Omental fat pad (tissue), 4 donors: ENCODE results near the gene GPR22. TPM values are rescaled to one million over a fixed set of nuclear protein-coding genes. Genes with fewer than 3 reads are reported as not detected.

Source experiments
- ATAC-seq: fragments of 150-250 bp; one replicate; pipeline ENCODE4 v1.9.1; 2016; ENCODE audit warnings: mild to moderate bottlenecking, moderate library complexity; ENCODE audit not compliant: low FRiP score
- DNase-seq: peaks from one replicate; pipeline ENCODE4 v3.0.0-alpha.2; 2019; ENCODE audit warnings: low spot score
- CTCF ChIP-seq, 3 donors: fragments of 450-650 bp; IDR thresholded peaks; one replicate each; pipeline ENCODE4 v1.5.1; 2016 to 2017; ENCODE audit warnings: antibody characterized with exemption in 3 of 3, mild to moderate bottlenecking in 3 of 3, moderate library complexity in 2 of 3
- small RNA-seq: library from RNA; depleted of rRNA; stranded (forward); fragments of <200 nt; gene quantifications from one replicate; pipeline ENCODE3, GENCODE V24; 2016
- total RNA-seq, 4 donors: library from RNA; depleted of rRNA; stranded (reverse); fragments of >200 nt; gene quantifications; one replicate each; pipeline ENCODE4 v1.1.0, GENCODE V29; 2016

The GPR22 gene
- total RNA-seq, 4 donors from 2014 or later = not detected

- no peak for ATAC-seq
- no peak for TF ChIP-seq CTCF (IDR thresholded peaks at IDR 0.05)
- DNase-seq = no peak
Measured at GRCh38 chr7:107503687-107504086, 33.8 kb downstream of the GPR22 start.

- DNase-seq = no peak
- TF ChIP-seq CTCF (IDR thresholded peaks at IDR 0.05) = no peak
- no peak for ATAC-seq
Measured at GRCh38 chr7:107505362-107505761, 35.5 kb downstream of the GPR22 start.

GRCh38 chr7:107505997-107506673, 36.3 kb downstream of the GPR22 start:
- no peak for ATAC-seq
- DNase-seq = no peak
- no peak for TF ChIP-seq CTCF (IDR thresholded peaks at IDR 0.05)

- DNase-seq (no peak), ATAC-seq (no peak)
- no peak for TF ChIP-seq CTCF (IDR thresholded peaks at IDR 0.05)
Measured at GRCh38 chr7:107506674-107507339, 37.0 kb downstream of the GPR22 start.

Small RNA genes within 50 kb of the gene (small RNA-seq; reads per million reads assigned to genes)
- gene AC002381.1 = not detected

Other genes starting within 250 kb of the GPR22 start
- gene COG5, start 93.9 kb downstream of the GPR22 start, total RNA-seq = 10 to 100 TPM; 34.8 to 74.1 (median 41.2) TPM
- gene DUS4L, start 93.9 kb downstream of the GPR22 start, total RNA-seq = 1 to 10 TPM; 3.5 to 9.0 (median 4.8) TPM
- gene BCAP29, start 110.2 kb downstream of the GPR22 start, total RNA-seq = 100 to 1,000 TPM in 3 of 4 donors, 10 to 100 TPM in 1; 95.8 to 154 (median 121) TPM
- gene SLC26A4, start 190.8 kb downstream of the GPR22 start, total RNA-seq = 1 to 10 TPM in 2 of 4 donors, under 1 TPM in 2; 0.65 to 2.2 (median 0.98) TPM